Measurements from ENCODE around the gene MIA2.
"Not testable (repeated sequence)": the region's sequence is repeated elsewhere in the genome, so short reads cannot be mapped to it uniquely, and the experiment has no call there.

GRCh38 chr14:39260161-39260560 lies 26.4 kb downstream of the MIA2 start:
- not testable (repeated sequence) for TF ChIP-seq CTCF (IDR thresholded peaks at IDR 0.05); EZH2 (IDR thresholded peaks at IDR 0.05; ENCODE audit: borderline replicate concordance, insufficient read depth, low read depth, low read length, poor library complexity, severe bottlenecking)
